Mucosa of rectum (tissue), 2 donors: ENCODE data around the gene TIPRL.

ENCODE experiments used
- H3K27ac ChIP-seq, 2 donors: one replicate each; pipeline ENCODE4 v1.7.0; 2013; ENCODE audit warnings: inconsistent platforms in 2 of 2, low read depth in 2 of 2, low read length in 2 of 2
- H3K27me3 ChIP-seq, 2 donors: one replicate each; pipeline ENCODE4 v1.7.0; 2013; ENCODE audit warnings: low read length in 2 of 2; ENCODE audit not compliant: control insufficient read depth in 2 of 2, insufficient read depth in 2 of 2
- H3K36me3 ChIP-seq, 2 donors: one replicate each; pipeline ENCODE4 v1.7.0; 2013; ENCODE audit warnings: low read length in 2 of 2; ENCODE audit not compliant: control insufficient read depth in 2 of 2, insufficient read depth in 2 of 2
- H3K4me1 ChIP-seq, 2 donors: one replicate each; pipeline ENCODE4 v1.7.0; 2013; ENCODE audit warnings: low read length in 2 of 2, mild to moderate bottlenecking in 1 of 2; ENCODE audit not compliant: control insufficient read depth in 2 of 2, insufficient read depth in 2 of 2
- H3K4me3 ChIP-seq, 2 donors: one replicate each; pipeline ENCODE4 v1.7.0; 2013; ENCODE audit warnings: low read length in 2 of 2
- H3K9ac ChIP-seq, 2 donors: one replicate each; pipeline ENCODE4 v1.7.0; 2013; ENCODE audit warnings: low read length in 2 of 2, low read depth in 1 of 2, mild to moderate bottlenecking in 1 of 2
- H3K9me3 ChIP-seq, 2 donors: one replicate each; pipeline ENCODE4 v1.7.0; 2013; ENCODE audit warnings: low read length in 2 of 2; ENCODE audit not compliant: control insufficient read depth in 2 of 2
- donor health status: healthy.
- donor health status: Normal muscosa, but diverticular disease.

TIPRL gene

GRCh38 chr1:168157638-168158037 is 21.1 kb upstream of the TIPRL start:
- Histone ChIP-seq H3K36me3 (no peaks in the 10 kb centered on the region), H3K27ac (no peak overlapping the region), H3K9me3 (no peaks in the 10 kb centered on the region), H3K4me3 (no peak overlapping the region), H3K4me1 (no peaks in the 10 kb centered on the region), H3K27me3 (no peaks in the 10 kb centered on the region), H3K9ac (no peak overlapping the region)

DNA sequence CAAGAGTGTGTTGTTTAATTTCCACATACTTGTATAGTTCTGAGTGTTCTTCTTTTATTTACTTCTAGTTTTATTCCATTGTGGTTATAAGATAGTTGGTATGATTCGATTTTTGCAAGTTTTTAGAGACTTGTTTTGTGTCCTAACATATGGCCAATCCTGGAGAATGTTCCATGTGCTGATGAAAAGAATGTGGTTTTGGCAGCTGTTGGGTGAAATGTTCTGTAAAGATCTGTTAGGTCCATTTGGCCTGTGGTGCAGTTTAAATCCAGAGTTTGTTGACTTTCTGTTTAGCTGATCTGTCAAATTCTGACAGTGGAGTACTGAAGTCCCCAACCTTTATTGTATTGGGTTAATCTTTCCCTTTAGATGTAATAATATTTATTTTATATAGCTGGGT is 19.5 kb upstream of the TIPRL start:
- Histone ChIP-seq H3K27ac (no peak overlapping the region), H3K27me3 (no peaks in the 10 kb centered on the region), H3K9me3 (no peaks in the 10 kb centered on the region), H3K36me3 (no peaks in the 10 kb centered on the region), H3K4me3 (no peak overlapping the region), H3K9ac (no peak overlapping the region), H3K4me1 (no peaks in the 10 kb centered on the region)

GRCh38 chr1:168159979-168160378 is 18.8 kb upstream of the TIPRL start:
- Histone ChIP-seq H3K9ac (no peak overlapping the region), H3K4me3 (no peak overlapping the region), H3K4me1 (no peaks in the 10 kb centered on the region), H3K36me3 (no peaks in the 10 kb centered on the region), H3K27me3 (no peaks in the 10 kb centered on the region), H3K27ac (no peak overlapping the region), H3K9me3 (no peaks in the 10 kb centered on the region)

DNA sequence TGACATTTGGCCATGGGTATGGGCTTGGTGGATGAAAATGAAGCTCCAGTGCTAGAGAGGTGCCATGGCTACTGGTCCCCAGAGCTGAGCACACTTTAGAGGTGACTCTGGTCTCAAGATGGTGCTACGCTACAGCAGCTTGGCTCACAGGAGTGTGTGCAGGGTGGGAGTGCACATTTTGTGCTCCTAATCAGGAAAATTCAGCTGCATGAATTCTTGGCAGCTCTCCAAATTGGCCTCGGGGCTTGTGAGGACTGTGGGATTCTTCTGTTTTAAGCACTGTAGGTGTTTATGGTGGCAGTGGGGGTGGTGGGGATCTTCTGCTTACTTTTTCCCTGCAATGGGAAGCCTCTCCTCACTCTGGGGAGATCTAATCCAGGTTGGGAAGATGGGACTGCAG is 17.3 kb upstream of the TIPRL start:
- Histone ChIP-seq H3K9ac (no peak overlapping the region), H3K27me3 (no peaks in the 10 kb centered on the region), H3K4me3 (no peak overlapping the region), H3K27ac (no peak overlapping the region), H3K9me3 (no peaks in the 10 kb centered on the region), H3K4me1 (no peaks in the 10 kb centered on the region), H3K36me3 (no peaks in the 10 kb centered on the region)

GRCh38 chr1:168163670-168164069 is 15.1 kb upstream of the TIPRL start:
- Histone ChIP-seq H3K27me3 (no peaks in the 10 kb centered on the region), H3K36me3 (no peaks in the 10 kb centered on the region), H3K9ac (no peak overlapping the region), H3K9me3 (no peaks in the 10 kb centered on the region), H3K4me1 (no peaks in the 10 kb centered on the region), H3K4me3 (no peak overlapping the region), H3K27ac (no peak overlapping the region)

DNA sequence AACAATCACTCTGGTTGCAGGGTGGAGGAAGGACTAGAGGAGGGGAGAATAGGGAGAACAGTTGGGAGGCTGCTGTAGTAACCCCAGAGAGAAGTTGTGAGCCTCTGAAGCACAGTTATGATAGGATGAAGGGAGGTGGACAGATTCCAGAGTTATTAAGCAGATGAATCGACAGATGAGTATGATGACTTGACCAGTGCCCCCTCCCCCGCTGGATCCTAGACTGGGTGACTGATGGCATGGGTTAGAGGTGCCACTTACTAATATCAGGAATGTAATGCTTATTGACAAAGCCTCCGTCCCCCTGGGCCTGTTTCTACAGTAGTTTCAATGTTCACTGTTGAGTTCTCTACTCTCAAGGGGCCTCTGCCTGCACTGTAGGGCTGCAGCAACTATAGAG is 14.0 kb upstream of the TIPRL start:
- Histone ChIP-seq H3K9me3 (no peaks in the 10 kb centered on the region), H3K4me1 (no peaks in the 10 kb centered on the region), H3K4me3 (no peak overlapping the region), H3K27ac (no peak overlapping the region), H3K9ac (no peak overlapping the region), H3K36me3 (no peaks in the 10 kb centered on the region), H3K27me3 (no peaks in the 10 kb centered on the region)

GRCh38 chr1:168167806-168168205 is 11.0 kb upstream of the TIPRL start:
- Histone ChIP-seq H3K27me3 (no peaks in the 10 kb centered on the region), H3K9me3 (no peaks in the 10 kb centered on the region), H3K4me1 (no peaks in the 10 kb centered on the region), H3K9ac (no peak overlapping the region), H3K36me3 (no peaks in the 10 kb centered on the region), H3K27ac (no peak overlapping the region), H3K4me3 (no peak overlapping the region)

DNA sequence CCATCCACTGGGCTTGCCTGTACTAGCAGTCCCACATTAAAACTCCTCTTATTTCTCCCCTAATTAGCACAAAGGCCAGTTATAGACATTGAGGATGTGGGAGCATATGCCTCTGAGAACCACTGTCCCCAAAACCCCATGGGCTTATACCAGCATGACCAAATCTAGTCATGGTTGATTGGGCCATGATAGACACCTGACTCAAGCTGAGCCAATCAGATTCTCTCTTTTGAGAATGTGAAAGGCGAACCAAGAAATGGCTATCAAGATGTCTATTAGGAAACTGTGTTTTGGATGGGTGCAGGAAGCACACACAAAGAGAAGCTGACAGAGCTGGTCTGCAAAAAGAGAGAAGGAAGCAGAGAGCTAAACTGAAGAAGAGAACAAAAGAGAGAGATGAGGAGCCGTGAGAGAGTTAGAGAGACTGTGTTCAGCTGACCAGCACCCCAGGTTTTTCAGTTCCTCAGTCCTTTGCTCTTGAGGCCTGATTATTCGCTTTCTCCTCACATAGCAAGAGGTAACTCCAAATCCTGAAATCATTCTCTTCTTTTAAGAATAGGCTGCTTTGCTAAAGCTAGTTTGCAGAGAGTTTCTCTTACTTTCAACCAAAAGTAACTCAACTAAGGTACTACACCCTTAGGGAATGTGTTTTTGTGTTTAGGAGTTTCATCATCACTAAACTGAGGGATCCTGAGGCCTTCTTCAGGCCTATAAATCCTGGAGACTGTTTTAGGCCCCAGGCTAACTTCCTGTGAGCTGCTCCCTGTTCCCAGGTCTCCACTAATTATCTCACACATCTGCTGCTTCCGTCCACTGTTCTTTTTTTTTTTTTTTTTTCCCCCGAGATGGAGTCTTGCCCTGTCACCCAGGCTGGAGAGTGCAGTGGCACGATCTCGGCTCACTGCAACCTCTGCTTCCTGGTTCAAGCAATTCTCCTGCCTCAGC is 7.9 kb upstream of the TIPRL start:
- no peaks in the 10 kb centered on the region for H3K27me3 ChIP-seq
- H3K4me1 ChIP-seq, result no peaks in the 10 kb centered on the region
- no peaks in the 10 kb centered on the region for H3K36me3 ChIP-seq
- H3K27ac ChIP-seq, result no peak overlapping the region
- H3K4me3 ChIP-seq, result no peak overlapping the region
- no peaks in the 10 kb centered on the region for H3K9me3 ChIP-seq
- H3K9ac ChIP-seq, result no peak overlapping the region

GRCh38 chr1:168172250-168172915 is 6.4 kb upstream of the TIPRL start:
- H3K9me3 ChIP-seq, result no peaks in the 10 kb centered on the region
- no peak overlapping the region for H3K4me3 ChIP-seq
- no peak overlapping the region for H3K27ac ChIP-seq
- no peak overlapping the region for H3K9ac ChIP-seq
- no peaks in the 10 kb centered on the region for H3K36me3 ChIP-seq
- H3K4me1 ChIP-seq, result no peaks in the 10 kb centered on the region
- H3K27me3 ChIP-seq, result no peaks in the 10 kb centered on the region

- H3K4me3 ChIP-seq, result peak overlapping the region; percentile 92 to 99
- no peaks in the 10 kb centered on the region for H3K36me3 ChIP-seq
- peak overlapping the region; percentile 66 to 86 for H3K9ac ChIP-seq
- H3K27ac ChIP-seq, result peak overlapping the region; percentile 92 to 97
- H3K4me1 ChIP-seq, result peaks cover 6 to 7% of the 10 kb centered on the region in 2 donors
- H3K9me3 ChIP-seq, result no peaks in the 10 kb centered on the region
- H3K27me3 ChIP-seq, result no peaks in the 10 kb centered on the region
These were observed 530 bp upstream of the TIPRL start for GRCh38 chr1:168178227-168178637.
